IPS-18a (cell line): ENCODE results near the gene IMMP2L.
A peak's percentile ranks its signal among the peaks of the same experiment; 100 is the strongest.

Experiments used
- H3K27ac ChIP-seq: one replicate; pipeline ENCODE4 v1.5.1; 2013; ENCODE audit warnings: low read length
- H3K27me3 ChIP-seq: one replicate; pipeline ENCODE4 v1.6.1; 2013; ENCODE audit warnings: mild to moderate bottlenecking, low read length; ENCODE audit not compliant: control insufficient read depth, insufficient read depth
- H3K36me3 ChIP-seq: one replicate; pipeline ENCODE4 v1.6.1; 2013; ENCODE audit warnings: low read depth, low read length; ENCODE audit not compliant: control insufficient read depth
- H3K4me1 ChIP-seq: one replicate; pipeline ENCODE4 v1.6.1; 2013; ENCODE audit warnings: low read depth, low read length; ENCODE audit not compliant: control insufficient read depth
- H3K4me3 ChIP-seq: one replicate; pipeline ENCODE4 v1.5.1; 2013; ENCODE audit warnings: low read length
- H3K9ac ChIP-seq: one replicate; pipeline ENCODE4 v1.6.1; 2013; ENCODE audit warnings: mild to moderate bottlenecking, low read length, moderate library complexity
- H3K9me3 ChIP-seq: one replicate; pipeline ENCODE4 v1.6.1; 2013; ENCODE audit warnings: low read depth, low read length; ENCODE audit not compliant: control insufficient read depth

Gene IMMP2L

GRCh38 chr7:110754649-110755048 is 807.6 kb downstream of the IMMP2L start:
- no peak overlapping the region for H3K27ac ChIP-seq
- H3K27me3 ChIP-seq = no peaks in the 10 kb centered on the region
- H3K9ac ChIP-seq = no peak overlapping the region
- H3K4me1 ChIP-seq = peaks cover 2% of the 10 kb centered on the region
- H3K9me3 ChIP-seq = no peaks in the 10 kb centered on the region
- H3K36me3 ChIP-seq = no peaks in the 10 kb centered on the region
- no peak overlapping the region for H3K4me3 ChIP-seq

- no peak overlapping the region for H3K4me3 ChIP-seq
- no peaks in the 10 kb centered on the region for H3K36me3 ChIP-seq
- no peak overlapping the region for H3K9ac ChIP-seq
- no peaks in the 10 kb centered on the region for H3K27me3 ChIP-seq
- no peak overlapping the region for H3K27ac ChIP-seq
- no peaks in the 10 kb centered on the region for H3K9me3 ChIP-seq
- H3K4me1 ChIP-seq = no peaks in the 10 kb centered on the region
These were observed 811.2 kb downstream of the IMMP2L start for GRCh38 chr7:110750931-110751605.

GRCh38 chr7:110733221-110733620 is 829.1 kb downstream of the IMMP2L start:
- no peak overlapping the region for H3K9ac ChIP-seq

GRCh38 chr7:110724811-110725210 is 837.5 kb downstream of the IMMP2L start:
- Histone ChIP-seq H3K9ac (no peak overlapping the region), H3K27ac (no peak overlapping the region), H3K4me1 (no peaks in the 10 kb centered on the region), H3K4me3 (no peak overlapping the region), H3K36me3 (no peaks in the 10 kb centered on the region), H3K9me3 (no peaks in the 10 kb centered on the region), H3K27me3 (no peaks in the 10 kb centered on the region)

More at GRCh38 chr7:110733221-110733620, 829.1 kb downstream of the IMMP2L start:
- no peaks in the 10 kb centered on the region for H3K36me3 ChIP-seq
- H3K4me1 ChIP-seq = no peaks in the 10 kb centered on the region
- H3K9me3 ChIP-seq = no peaks in the 10 kb centered on the region
- no peak overlapping the region for H3K27ac ChIP-seq
- H3K4me3 ChIP-seq = no peak overlapping the region
- no peaks in the 10 kb centered on the region for H3K27me3 ChIP-seq

- Histone ChIP-seq H3K4me1 (peaks cover 21% of the 10 kb centered on the region), H3K27ac (no peak overlapping the region), H3K36me3 (no peaks in the 10 kb centered on the region), H3K9ac (no peak overlapping the region), H3K27me3 (no peaks in the 10 kb centered on the region), H3K9me3 (no peaks in the 10 kb centered on the region), H3K4me3 (no peak overlapping the region)
These were observed 840.9 kb downstream of the IMMP2L start for GRCh38 chr7:110721395-110721794.

- Histone ChIP-seq H3K36me3 (no peaks in the 10 kb centered on the region), H3K27ac (no peak overlapping the region), H3K9ac (no peak overlapping the region), H3K4me1 (peaks cover 27% of the 10 kb centered on the region), H3K4me3 (no peak overlapping the region), H3K27me3 (no peaks in the 10 kb centered on the region), H3K9me3 (no peaks in the 10 kb centered on the region)
These were observed 841.7 kb downstream of the IMMP2L start for GRCh38 chr7:110720626-110721025.

- H3K9ac ChIP-seq = no peak overlapping the region
- H3K4me1 ChIP-seq = peaks cover 28% of the 10 kb centered on the region
- H3K4me3 ChIP-seq = no peak overlapping the region
- no peak overlapping the region for H3K27ac ChIP-seq
- H3K27me3 ChIP-seq = no peaks in the 10 kb centered on the region
- no peaks in the 10 kb centered on the region for H3K36me3 ChIP-seq
- no peaks in the 10 kb centered on the region for H3K9me3 ChIP-seq
These were observed 842.6 kb downstream of the IMMP2L start for GRCh38 chr7:110719741-110720140.

GRCh38 chr7:110718503-110719205 is 843.6 kb downstream of the IMMP2L start:
- Histone ChIP-seq H3K4me3 (peak overlapping the region; percentile 11), H3K36me3 (no peaks in the 10 kb centered on the region), H3K27ac (no peak overlapping the region), H3K9ac (no peak overlapping the region), H3K9me3 (no peaks in the 10 kb centered on the region), H3K4me1 (peaks cover 28% of the 10 kb centered on the region), H3K27me3 (no peaks in the 10 kb centered on the region)

- Histone ChIP-seq H3K27ac (no peak overlapping the region), H3K4me3 (no peak overlapping the region), H3K4me1 (no peaks in the 10 kb centered on the region), H3K27me3 (no peaks in the 10 kb centered on the region), H3K36me3 (no peaks in the 10 kb centered on the region), H3K9me3 (no peaks in the 10 kb centered on the region), H3K9ac (no peak overlapping the region)
These were observed 858.1 kb downstream of the IMMP2L start for GRCh38 chr7:110704225-110704624.

- Histone ChIP-seq H3K36me3 (no peaks in the 10 kb centered on the region), H3K4me1 (peaks cover 5% of the 10 kb centered on the region), H3K9me3 (no peaks in the 10 kb centered on the region), H3K27ac (no peak overlapping the region), H3K4me3 (no peak overlapping the region), H3K9ac (no peak overlapping the region), H3K27me3 (no peaks in the 10 kb centered on the region)
These were observed 863.7 kb downstream of the IMMP2L start for GRCh38 chr7:110698576-110698975.

- H3K9ac ChIP-seq = no peak overlapping the region
- no peak overlapping the region for H3K27ac ChIP-seq
- peaks cover 16% of the 10 kb centered on the region for H3K4me1 ChIP-seq
- no peaks in the 10 kb centered on the region for H3K27me3 ChIP-seq
- H3K36me3 ChIP-seq = no peaks in the 10 kb centered on the region
- H3K4me3 ChIP-seq = no peak overlapping the region
- no peaks in the 10 kb centered on the region for H3K9me3 ChIP-seq
These were observed 868.9 kb downstream of the IMMP2L start for GRCh38 chr7:110693344-110693743.

- Histone ChIP-seq H3K27ac (no peak overlapping the region), H3K4me3 (no peak overlapping the region), H3K36me3 (no peaks in the 10 kb centered on the region), H3K4me1 (peaks cover 11% of the 10 kb centered on the region), H3K27me3 (no peaks in the 10 kb centered on the region), H3K9me3 (no peaks in the 10 kb centered on the region), H3K9ac (no peak overlapping the region)
These were observed 873.4 kb downstream of the IMMP2L start for GRCh38 chr7:110688908-110689307.
